GM21723 (cell line): Measurements from ENCODE around the gene NAGS.
"Not testable (repeated sequence)": the region's sequence is repeated elsewhere in the genome, so short reads cannot be mapped to it uniquely, and the experiment has no call there.

Source experiments
- ATAC-seq: cut with Tn5 transposase; IDR thresholded peaks from one replicate; pipeline ENCODE4 v1.9.1; 2021; ENCODE audit warnings: mild to moderate bottlenecking, moderate library complexity; ENCODE audit not compliant: unreplicated experiment

Gene NAGS

GRCh38 chr17:44038604-44039011 lies 34.2 kb downstream of the NAGS start:
- no peak for ATAC-seq

GRCh38 chr17:44039829-44040635 lies 35.6 kb downstream of the NAGS start:
- no peak for ATAC-seq

- no peak for ATAC-seq
Measured at GRCh38 chr17:44043272-44043696, 38.9 kb downstream of the NAGS start.

- no peak for ATAC-seq
Measured at GRCh38 chr17:44044071-44044470, 39.6 kb downstream of the NAGS start.

- ATAC-seq, result no peak
Measured at GRCh38 chr17:44045486-44045885, 41.1 kb downstream of the NAGS start.

- not testable (repeated sequence) for ATAC-seq
Measured at GRCh38 chr17:44046893-44047292, 42.5 kb downstream of the NAGS start.

GRCh38 chr17:44049294-44050060 lies 45.1 kb downstream of the NAGS start:
- no peak for ATAC-seq

GRCh38 chr17:44053125-44053872 lies 48.9 kb downstream of the NAGS start:
- no peak for ATAC-seq
